ENCODE measurements around the gene SOX10.

Gene SOX10

GRCh38 chr22:38016182-38017151 lies 32.1 kb upstream of the SOX10 start:
- no peak for TF ChIP-seq CTCF (IDR thresholded peaks at IDR 0.05; ENCODE audit: control extremely low read depth, extremely low read depth, low read depth, missing control alignments)
- ChIA-PET CTCF (no interaction called here), POLR2A (no interaction called here)
- DNase-seq (ENCODE audit: extremely low spot score), result no peak

GRCh38 chr22:38014083-38014482 lies 29.7 kb upstream of the SOX10 start:
- CTCF ChIA-PET, result no interaction called here
- no peak for TF ChIP-seq CTCF (IDR thresholded peaks at IDR 0.05; ENCODE audit: control extremely low read depth, extremely low read depth, low read depth, missing control alignments)
- no peak for DNase-seq (ENCODE audit: extremely low spot score)
- POLR2A ChIA-PET, result no interaction called here

GRCh38 chr22:38012604-38013072 lies 28.3 kb upstream of the SOX10 start:
- ChIA-PET POLR2A (no interaction called here), CTCF (interaction anchor here (1.5 kb wide), 1 partner anchor 12 kb away, joined by 3 read pairs; no protein-coding TSS in a partner anchor)
- no peak for DNase-seq (ENCODE audit: extremely low spot score)
- TF ChIP-seq CTCF (IDR thresholded peaks at IDR 0.05; ENCODE audit: control extremely low read depth, extremely low read depth, low read depth, missing control alignments), result no peak

- POLR2A ChIA-PET, result no interaction called here
- no peak for TF ChIP-seq CTCF (IDR thresholded peaks at IDR 0.05; ENCODE audit: control extremely low read depth, extremely low read depth, low read depth, missing control alignments)
- CTCF ChIA-PET, result no interaction called here
- no peak for DNase-seq (ENCODE audit: extremely low spot score)
Measured at GRCh38 chr22:38009000-38009806, 24.8 kb upstream of the SOX10 start.

GRCh38 chr22:38007330-38007902 lies 23.1 kb upstream of the SOX10 start:
- CTCF ChIA-PET, result interaction anchor here (2.0 kb wide), 1 partner anchor 12 kb away, joined by 5 read pairs; no protein-coding TSS in a partner anchor
- no peak for TF ChIP-seq CTCF (IDR thresholded peaks at IDR 0.05; ENCODE audit: control extremely low read depth, extremely low read depth, low read depth, missing control alignments)
- POLR2A ChIA-PET, result no interaction called here
- no peak for DNase-seq (ENCODE audit: extremely low spot score)

GRCh38 chr22:38006906-38007305 lies 22.6 kb upstream of the SOX10 start:
- CTCF ChIA-PET, result interaction anchor here (2.0 kb wide), 1 partner anchor 12 kb away, joined by 5 read pairs; no protein-coding TSS in a partner anchor
- DNase-seq (ENCODE audit: extremely low spot score), result no peak
- TF ChIP-seq CTCF (IDR thresholded peaks at IDR 0.05; ENCODE audit: control extremely low read depth, extremely low read depth, low read depth, missing control alignments), result no peak
- POLR2A ChIA-PET, result interaction anchor here (0.5 kb wide), 1 partner anchor 698 kb away, joined by 4 read pairs; no protein-coding TSS in a partner anchor
